HT-29 (cell line): ENCODE data around the gene CSMD2. TPM values are rescaled to one million over a fixed set of nuclear protein-coding genes. Genes with fewer than 3 reads are reported as not detected.

Experiments used
- DNase-seq: peaks from one replicate; pipeline ENCODE4 v3.0.0-alpha.2; 2015; ENCODE audit warnings: low spot score
- total RNA-seq: library from RNA; depleted of rRNA; stranded (reverse); fragments of >200 nt; shearing (Covaris generic); gene quantifications from 2 replicates; pipeline ENCODE4 v1.2.3, GENCODE V29; 2014

Gene CSMD2
- total RNA-seq, 1 experiment from 2014 or later: not detected

DNA sequence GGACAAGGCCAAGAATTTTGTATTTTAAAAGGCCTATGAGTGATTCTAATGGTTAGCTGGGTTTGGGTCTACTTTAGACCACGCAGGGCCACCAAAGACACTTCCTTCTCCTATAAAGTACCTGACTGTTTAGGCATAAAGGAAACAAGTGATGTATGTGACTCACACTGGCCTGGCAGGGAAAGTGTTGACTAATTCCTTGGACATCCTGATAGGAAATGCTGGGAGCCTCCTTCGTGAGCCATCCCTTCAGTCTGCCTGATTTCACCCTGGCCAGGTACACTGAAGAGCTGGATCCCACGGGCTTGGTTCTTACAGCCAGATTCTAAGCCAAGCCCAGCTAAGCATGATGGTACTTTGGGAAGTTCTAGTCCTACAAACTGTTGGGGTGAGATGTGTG, 401.6 kb downstream of the CSMD2 start:
- DNase-seq: no peak

DNA sequence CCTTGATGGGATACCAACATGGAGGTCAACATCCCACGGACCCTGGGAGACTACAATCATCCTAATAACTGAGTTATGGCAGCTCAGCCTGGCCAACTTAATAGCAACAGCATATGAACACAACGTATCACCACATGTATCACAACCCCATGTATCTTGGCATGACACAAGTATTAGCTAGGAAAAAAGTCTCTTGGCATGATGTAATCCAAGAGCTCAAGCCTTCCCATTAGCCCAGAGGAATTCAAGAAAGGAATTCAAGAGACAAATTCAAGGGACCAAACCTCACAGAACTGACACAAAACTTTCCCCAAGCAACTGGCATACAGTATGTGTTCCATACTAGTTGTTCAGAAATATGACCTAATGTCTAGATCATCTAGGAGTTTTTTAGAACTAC, 402.1 kb downstream of the CSMD2 start:
- no peak for DNase-seq

DNA sequence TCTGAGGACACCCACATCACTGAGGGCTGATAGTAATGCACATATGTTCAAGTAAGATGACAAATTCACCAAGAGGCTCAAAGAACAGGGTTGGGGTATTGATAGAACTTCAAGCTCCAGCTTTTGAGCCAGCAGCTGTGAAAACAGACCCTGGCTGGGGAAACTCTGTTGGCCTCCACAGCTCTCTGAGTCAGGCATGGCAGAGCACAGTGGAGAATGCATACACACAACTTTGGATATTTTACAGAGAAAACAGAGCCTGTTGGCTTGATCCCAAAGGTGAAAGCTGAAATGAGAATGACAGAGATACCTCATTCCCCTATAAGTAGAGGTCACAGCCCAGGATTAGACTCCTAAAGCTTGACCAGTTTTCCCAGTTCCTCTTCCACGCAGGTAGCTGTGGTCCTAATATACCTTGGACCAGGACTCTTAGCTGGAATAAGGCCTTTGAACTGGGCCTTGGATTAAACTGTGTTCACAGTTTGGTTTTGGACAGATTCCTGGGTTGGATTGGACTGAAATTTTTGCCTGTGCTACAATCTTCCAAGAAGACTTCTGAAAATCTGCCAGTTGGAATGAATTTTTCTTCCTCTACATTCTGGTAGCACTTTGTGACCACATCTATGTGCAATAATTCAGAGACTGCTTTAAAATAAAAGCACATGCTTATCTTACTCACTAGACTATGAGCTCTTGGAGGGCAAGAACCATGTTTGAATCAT, 402.8 kb downstream of the CSMD2 start:
- no peak for DNase-seq

DNA sequence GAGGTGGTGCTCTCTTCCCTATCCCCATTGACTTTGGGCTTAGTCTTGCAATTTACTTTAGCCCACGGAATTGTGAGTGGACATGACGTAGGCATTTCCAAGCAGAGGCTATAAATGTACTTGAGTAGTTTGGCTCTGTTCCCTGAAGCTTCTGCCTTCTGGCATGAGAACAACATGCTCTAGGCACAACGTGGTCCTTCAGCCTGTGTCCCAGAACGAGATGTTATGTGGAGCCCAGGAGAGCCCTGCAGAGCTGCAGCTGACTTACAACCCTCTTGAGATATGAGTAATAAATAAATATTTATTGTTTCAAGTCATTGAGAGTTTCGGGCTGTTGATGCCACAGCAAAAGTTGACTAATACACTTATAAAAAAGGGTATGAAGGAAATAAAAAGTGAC, 406.3 kb downstream of the CSMD2 start:
- no peak for DNase-seq

DNA sequence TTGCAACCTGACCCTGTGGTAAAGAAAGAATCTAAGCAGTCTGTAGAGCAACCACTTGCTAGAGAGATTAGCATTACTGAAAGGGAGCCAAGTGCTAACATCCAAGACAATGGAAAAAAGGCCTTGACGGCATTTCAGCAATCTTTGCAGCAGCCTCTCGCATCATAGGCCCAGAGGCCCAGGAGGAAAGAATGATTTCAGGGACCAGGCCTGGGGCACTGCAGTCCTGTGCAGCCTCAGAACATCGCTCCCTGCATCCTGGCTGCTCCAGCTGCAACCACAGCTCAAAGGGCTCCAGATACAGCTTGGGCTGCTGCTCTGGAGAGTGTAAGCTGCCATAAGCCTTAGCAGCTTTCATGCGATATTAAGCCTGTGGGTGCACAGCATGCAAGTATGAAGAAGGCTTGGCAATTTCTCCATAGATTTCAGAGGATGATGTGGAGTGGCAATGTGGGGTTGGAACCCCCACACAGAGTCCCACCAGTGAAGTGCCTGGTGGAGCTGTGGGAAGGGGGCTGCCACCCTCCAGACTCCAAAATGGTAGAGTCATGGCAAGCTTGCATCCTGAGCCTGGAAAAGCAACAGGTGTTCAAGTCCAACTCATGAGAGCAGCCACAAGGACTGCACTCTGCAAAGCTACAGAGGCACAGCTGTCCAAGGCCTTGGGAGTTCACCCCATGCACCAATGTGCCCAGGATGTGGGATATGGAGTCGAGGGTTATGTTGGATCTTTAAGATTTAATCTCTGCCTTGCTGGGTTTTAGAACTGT, 411.8 kb downstream of the CSMD2 start:
- no peak for DNase-seq

DNA sequence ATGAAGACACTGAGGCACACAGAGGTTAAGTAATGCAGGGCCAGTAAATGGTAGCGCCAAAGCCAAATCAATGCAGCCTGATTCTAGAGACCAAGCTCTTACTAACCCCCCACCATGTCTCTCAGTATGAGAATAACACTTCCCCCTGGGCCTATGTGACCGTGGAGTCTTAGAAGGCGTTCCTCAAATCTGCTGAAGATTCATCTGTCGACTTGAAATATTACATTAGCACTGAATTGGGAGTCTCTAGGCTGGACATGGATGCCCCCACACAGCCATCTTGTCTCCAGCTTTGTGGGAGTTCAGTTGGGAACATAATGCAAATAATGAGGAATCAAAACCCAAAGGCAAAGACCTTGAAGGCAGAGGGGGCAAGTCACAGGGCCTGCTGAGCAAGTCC, 419.1 kb downstream of the CSMD2 start:
- no peak for DNase-seq

DNA sequence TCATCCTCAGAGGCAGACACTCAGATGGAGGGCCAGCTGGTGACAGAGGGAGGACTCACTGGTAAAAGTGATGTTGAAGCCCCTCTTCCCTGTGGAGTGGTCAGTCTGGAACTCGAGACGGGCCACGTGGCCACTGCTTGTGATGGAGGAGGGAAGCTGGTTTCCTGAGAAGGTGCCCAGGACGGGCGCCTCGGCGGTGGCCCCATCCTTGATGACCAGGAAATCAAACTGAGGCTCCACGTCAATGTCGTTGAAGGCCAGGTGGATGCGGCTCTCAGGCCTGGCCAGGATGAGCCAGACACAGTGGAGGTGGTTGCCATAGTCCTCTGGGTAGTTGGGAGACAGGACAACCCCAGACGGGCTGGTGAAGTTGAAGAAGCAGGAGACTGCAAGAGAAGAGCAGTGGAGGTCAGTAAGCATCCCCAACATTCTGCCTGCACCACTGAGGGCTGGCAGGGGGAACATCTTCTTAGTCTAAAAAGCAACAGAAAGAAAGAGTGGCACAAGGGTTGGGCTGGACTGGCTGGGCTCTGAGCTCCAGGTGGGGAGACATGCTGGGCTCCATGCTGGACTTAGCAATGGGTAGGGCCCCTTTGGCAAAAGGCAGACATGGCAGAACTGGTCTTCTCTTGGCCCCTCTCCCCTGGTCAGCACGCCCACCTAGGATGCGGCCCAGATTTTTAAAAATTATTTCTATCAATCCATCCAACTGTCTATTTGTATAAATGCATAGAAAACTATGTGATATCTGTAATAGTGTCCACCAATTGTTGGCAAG, 421.6 kb downstream of the CSMD2 start:
- DNase-seq: no peak

DNA sequence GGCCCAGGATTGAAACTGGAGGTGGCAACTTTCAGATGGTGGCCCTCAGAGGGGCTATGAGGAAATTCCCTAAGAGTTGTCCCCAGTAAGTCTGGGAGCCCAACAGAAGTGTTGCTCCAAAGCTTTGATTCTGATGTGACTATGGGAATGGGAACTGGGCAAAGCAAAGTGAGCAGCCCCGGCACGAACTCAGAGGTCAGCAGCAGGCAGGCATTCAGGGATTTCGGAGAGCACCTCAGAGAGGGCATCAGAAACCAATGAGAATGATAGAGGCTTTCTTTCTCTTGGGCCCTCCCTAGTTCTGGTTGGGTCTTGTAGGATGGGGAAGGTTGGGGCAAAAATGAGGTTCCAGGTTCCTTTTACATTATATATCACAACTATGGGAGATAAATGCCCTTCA, 422.4 kb downstream of the CSMD2 start:
- no peak for DNase-seq

DNA sequence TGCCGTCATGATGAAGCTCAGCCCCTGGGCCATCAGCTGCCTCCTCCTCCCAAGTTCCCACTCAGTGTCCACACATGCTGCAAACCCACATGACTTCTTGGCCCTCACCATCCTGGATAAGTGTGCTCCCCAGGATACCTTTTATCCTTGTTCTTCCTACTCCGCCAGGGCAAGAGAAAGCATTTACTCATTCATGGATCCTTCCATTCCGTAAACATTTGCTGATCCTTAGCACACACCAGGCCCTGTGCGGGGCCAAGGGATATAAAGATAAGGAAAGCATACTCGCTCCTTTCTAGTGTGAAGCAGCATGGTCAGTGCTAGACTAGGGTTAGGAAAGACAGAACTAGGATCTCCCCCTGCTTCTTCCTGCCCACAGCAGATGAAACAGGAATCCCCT, 423.3 kb downstream of the CSMD2 start:
- no peak for DNase-seq

DNA sequence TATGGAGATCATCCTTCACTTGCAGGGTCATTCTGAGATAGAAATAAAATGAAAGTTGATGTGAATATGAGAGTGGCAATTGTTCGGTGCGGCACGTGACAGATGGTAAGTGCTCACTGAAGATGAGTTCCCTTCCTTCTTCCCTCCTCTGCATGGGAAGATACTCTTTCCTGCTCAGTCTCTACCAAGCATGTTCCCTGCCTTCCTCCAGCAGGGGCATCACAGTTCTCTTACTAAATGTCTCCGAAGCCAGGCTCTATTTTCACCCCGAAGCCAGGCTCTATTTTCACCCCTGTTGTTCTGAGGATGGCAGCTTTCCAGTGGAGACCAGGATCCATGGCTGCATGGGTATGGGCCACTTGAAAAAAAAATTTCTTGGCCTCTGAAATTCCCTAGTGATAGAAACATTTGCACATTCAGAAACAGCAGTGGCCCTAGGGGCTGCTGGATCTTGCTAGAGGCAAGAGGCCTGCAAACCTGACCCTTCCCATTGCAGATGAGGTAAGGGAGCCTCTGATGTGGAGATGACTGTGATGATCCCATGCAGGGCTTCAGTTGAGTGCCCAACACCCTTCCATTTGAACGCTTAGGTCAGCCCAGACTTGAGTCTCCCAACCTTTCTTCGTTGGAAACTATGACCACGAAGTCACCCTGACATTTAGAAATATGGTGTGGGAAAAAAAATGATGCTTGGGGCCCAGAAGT, 424.8 kb downstream of the CSMD2 start:
- no peak for DNase-seq

DNA sequence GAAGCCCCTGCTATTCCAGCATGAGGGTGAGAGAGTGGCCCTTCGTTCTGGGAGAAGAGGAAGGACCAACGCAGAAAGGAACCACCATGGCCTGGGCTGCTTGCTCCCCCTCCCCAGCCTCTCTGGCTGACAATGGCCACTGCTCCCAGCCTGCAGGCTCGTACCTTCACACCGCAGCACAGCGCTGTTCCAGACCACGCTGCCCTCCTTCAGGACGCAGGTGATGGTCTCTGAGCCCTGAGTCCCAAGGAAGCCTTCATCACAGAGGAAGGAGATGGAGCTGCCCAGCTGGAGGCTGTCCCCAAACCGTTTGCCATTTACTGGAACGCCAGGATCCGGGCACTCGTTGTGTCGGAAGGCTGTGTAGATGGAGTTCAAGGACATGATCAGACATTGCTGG, 426.1 kb downstream of the CSMD2 start:
- no peak for DNase-seq

DNA sequence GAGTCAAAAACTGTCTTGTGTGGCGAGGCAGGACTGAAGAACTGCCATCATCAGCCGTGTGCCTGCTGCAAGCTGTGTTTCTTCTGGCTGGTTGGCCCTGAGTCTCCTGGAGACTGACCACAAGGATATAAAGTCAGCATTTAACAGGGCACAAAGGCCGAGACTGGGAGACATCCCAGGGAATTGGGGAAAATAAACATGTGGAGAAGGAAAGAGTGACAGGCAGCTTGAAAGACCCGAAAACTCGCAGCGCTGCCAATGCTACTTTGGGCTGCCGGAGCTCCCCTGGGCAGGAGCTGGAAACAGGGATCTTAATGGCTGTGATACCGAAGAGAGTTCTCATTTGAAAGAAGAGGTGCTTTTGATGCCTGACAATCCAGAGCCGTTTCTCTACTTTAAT, 426.5 kb downstream of the CSMD2 start:
- no peak for DNase-seq

DNA sequence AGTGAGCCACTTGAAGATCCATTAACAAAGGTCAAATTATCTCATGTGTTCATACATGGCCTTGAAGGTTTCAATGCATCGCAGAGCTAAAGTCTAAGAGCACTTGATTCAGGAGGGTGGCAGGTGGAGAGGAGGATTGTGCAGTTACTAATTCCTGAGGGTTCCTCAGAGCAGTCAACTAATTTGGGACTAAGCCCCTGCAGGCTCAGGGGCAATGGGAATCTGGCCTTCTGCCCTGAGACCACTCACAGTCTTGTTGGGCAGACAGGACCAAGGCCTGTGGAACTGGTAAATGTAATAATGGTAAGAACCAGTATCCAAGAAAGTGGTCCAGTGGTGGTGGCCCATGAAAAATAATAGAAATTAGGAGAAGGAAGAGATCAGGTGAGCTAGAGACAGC, 428.5 kb downstream of the CSMD2 start:
- no peak for DNase-seq

DNA sequence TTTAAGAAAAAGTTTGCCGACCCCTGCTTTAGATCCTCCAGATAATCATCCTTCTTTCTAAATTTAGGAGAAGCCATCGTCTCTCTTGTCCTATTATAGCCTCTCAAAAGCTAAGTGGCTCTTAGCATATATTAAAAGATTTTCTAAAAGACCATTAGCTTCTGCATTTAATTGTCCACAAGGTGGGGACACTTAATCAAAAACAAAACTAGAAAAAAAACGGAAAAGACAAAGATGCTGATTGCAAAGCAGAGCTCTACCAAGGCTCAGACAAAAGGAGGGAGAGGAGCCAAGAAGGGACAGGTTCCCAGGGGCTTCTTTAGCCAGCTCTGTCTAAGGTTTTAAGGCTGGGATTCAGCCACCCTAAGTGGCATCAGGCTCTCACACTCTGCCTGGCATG, 429.4 kb downstream of the CSMD2 start:
- DNase-seq: peak; percentile 2

DNA sequence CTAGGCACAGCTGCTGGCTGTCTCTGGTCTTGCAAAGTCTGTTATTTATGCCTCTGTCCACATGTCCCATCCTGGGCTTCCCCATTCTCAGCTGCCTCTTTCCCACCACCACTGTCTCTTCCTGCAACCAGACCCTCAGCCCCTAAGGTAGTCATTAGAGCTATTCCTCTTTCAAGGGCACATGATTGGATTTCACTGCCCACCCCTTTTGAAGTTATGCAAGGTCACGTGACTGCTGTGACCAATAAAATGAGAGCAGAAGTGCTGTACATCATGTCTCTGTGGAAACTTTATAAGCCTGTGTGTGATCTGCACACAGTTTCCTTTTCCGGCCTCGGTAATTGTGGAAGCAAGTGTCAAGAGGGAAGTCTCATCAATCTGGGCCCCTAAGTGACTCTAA, 437.7 kb downstream of the CSMD2 start:
- no peak for DNase-seq

DNA sequence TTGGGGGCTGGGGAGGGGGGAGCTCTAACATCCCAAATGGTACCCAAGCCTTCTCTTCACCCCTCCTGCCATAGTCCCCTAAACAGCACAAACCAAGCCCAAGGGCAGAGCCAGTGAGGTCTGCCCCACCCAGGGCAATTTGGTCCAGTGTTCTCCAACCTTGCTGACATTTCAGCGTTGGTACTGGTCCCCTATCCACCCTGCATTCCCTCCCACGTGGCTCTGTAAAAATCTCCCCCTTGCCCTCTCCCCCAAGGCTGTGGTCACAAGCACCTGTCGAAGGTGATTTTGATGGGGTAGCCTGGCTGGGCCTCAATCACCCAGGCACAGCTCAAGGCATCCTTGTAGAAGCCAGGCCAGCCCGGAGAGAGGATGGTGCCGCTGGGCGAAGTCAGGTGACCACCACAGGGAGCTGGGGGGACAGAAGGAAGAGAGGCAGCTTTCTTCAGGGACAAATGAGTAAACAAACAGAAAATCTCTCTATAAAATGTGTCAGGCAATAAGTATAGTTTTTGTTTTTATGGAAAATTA, 438.7 kb downstream of the CSMD2 start:
- DNase-seq: no peak

DNA sequence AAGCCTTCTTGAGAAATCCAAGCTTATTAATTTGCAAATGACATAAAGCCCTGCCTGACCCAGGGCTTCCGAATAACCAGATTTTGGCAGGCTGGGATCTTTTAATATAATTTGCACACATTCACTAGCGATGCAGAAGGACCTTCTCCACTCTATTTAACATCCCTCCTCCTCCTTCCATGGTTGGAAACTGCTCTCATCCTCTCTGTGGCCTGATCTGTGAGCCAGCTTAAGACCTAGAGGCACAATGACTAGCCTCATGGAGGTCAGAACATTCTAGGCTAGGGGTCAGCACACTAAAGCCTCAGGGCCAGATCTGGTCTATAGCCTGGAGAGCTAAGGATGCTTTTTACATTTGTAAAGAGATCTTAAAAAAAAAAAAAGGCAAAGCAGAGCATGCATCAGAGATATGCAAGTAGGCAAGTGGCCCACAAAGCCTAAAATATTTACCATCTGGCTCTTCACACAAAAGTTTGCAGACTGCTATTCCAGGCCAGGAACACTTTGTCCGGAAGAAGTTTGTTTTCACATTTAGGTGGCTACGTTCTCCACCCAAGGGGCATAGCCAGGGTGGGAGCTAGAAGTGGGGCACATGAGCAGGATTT, 439.4 kb downstream of the CSMD2 start:
- no peak for DNase-seq

DNA sequence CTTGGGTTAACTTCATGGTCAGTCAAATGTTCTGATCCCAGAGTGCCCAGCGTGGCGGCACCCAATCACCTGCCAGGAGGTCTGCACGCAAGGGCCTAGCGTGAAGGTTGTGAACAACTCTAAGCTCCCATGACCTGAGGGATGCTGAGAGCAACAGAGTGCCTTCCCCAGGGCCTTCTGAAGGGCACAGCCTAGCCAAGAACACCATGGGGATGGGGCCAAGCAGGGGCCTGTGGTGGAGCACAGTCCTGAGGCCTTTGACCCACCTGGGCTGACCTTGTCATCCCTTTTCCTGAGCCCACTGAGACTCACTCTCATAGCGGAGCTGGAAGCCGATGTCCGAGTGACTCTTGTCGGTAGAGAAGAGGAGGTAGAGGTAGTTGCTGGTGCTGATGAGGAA, 440.0 kb downstream of the CSMD2 start:
- no peak for DNase-seq

DNA sequence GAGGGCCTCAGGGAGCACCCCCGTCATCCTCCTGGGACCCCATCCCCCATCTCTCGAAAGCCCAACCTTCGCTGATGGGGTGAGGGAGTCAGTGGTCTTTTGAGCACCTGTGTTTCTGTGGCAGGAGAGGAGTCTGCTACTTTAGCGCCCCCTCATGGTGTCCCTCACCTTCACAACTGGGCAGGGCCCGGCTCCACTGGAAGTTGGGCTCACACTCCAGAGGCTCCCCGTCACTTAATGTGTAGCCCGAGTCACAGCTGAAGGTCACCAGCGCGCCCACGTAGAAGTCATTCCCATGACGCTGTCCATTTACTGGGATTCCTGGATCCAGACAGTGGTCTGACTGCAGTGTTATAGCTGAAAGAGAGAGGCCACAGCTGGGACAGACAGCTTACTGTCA, 440.7 kb downstream of the CSMD2 start:
- no peak for DNase-seq

DNA sequence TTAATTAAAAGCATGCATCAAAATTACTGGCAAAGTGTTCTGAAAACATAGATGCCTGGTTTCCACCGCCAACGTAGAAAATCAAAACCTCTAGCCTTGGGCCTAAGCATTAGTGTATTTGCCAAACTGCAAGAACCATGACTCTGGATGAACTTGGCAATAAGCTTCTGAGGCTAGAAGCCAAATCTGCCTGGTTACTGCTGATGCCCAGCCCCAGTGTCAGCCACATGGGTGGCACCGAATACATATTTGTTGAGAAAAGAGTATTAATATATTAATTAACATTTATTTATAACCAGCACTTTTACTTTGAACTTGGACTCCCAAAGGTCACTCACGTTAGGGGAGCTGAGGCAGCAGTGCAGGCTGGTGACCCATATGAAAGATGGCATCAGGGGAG, 441.8 kb downstream of the CSMD2 start:
- DNase-seq: no peak

DNA sequence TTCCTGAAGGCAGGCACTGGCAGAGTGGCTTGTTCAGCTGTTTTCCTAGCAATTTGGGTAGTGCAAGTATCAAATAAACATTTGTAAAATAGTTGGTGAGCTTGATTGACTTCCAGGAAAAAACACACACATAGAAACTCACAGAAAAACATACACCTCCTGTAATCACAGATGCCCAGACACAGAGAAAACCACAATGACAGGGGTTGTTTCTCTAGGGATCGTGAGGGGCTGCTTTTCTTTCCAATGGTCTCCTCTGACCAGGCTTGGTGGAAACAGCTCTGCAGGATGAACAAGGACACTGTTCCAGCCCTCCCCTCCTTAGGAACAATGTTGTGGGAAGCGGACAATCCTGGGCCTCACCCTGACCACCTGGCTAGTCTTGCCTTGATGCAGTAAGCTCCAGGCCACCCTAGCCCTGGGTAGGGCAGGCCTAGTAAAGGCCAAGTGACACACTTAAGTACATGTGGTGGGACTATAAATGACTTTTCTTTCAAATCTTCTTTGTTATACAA, 443.7 kb downstream of the CSMD2 start:
- DNase-seq: no peak
